HL-60 (cell line): ENCODE results near the gene U2AF2.

Experiments
- CTCF ChIP-seq: IDR thresholded peaks from one replicate; pipeline ENCODE4 v1.5.1; 2011; ENCODE audit warnings: low read length, control low read depth, inconsistent platforms; ENCODE audit not compliant: insufficient read depth
- POLR2AphosphoS5 ChIP-seq: IDR thresholded peaks from 2 replicates; pipeline ENCODE4 v1.6.1; 2012; ENCODE audit warnings: low read depth
- SPI1 ChIP-seq: IDR thresholded peaks from 2 replicates; pipeline ENCODE4 v1.6.1; 2012; ENCODE audit warnings: low read depth, mild to moderate bottlenecking, borderline replicate concordance

- TF ChIP-seq POLR2AphosphoS5 (no peak), CTCF (no peak), SPI1 (no peak)
Measured at GRCh38 chr19:55626350-55626749, 28.5 kb upstream of the U2AF2 start.
